ENCODE results near the gene KIF20B.
"Not testable (repeated sequence)": the region's sequence is repeated elsewhere in the genome, so short reads cannot be mapped to it uniquely, and the experiment has no call there.

The KIF20B gene

GRCh38 chr10:89782470-89782869 lies 81.1 kb downstream of the KIF20B start:
- DNase-seq = no peak

- DNase-seq = no peak
Measured at GRCh38 chr10:89783406-89783805, 82.0 kb downstream of the KIF20B start.

DNA sequence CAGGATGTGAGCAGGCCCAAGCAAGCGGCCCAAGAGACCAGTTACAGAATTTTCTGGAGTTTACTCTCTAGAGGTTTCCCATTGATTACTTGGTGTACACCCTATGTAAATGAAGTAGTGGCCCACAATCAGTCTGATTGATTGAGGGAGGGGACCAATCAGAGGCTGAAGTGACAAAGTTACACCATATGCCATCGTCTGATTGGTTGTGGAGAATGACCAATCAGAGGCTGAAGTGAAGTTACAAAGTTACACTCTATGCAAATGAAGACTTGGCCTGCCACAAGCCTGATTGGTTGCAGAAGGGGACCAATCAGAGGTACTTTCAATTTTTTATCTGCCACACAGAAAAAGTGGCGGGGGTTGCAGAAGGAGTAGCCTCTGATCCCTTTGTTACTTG lies 83.7 kb downstream of the KIF20B start:
- DNase-seq = no peak

DNA sequence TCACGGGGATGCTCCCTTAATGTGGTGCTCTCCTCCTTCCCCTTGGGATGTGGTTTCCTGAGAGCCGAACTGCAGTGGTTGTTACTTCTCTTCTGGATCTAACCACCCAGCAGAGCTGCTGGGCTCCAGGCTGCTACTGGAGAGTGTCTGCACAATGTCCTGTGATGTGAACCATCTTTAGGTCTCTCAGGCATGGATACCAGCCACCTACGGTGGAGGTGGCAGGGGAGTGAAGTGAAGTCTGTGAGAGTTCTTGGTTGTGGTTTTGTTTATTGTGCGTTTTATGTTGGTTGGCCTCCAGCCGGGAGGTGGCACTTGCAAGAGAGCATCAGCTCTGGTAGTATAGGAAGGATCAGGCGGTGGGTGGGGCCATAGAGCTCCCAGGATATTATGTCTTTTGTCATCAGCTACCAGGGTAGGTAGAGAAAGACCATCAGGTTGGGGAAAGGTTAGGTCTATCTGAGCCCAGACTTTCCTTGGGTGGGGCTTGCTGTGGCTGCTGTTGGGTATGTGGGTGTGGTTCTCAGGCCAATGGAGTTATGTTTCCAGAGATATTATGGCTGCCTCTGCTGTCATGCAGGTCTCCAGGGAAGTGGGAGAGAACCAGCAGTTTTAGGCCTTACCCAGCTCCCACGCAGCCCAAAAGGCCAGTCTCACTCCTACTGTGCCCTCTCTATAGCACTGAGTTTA lies 87.9 kb downstream of the KIF20B start:
- DNase-seq = no peak

GRCh38 chr10:89792187-89792586 lies 90.8 kb downstream of the KIF20B start:
- DNase-seq = no peak

- DNase-seq = peak; percentile 18
Measured at GRCh38 chr10:89793649-89794254, 92.4 kb downstream of the KIF20B start.

GRCh38 chr10:89795840-89796239 lies 94.5 kb downstream of the KIF20B start:
- no peak for DNase-seq

GRCh38 chr10:89798092-89798491 lies 96.7 kb downstream of the KIF20B start:
- DNase-seq = no peak

DNA sequence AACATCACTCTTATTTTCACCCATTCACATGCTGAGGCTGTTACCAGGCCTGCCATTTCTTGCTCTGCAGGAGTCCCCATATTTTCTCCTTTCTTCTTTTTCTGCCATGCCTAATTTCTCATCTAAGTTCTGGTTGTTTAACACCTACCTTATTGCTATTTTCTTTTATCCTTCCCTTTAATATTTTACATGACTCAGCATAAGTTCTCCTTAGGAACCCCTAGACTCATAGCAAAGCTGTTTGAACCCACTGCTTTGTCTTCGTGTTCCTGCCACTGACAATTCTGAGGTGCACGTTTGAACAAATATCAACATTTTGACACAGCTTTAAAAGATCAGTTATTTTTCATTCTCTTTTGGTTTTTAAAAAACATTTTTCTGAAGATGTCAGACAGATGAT lies 98.2 kb downstream of the KIF20B start:
- DNase-seq = no peak

GRCh38 chr10:89805599-89806013 lies 104.2 kb downstream of the KIF20B start:
- no peak for DNase-seq

DNA sequence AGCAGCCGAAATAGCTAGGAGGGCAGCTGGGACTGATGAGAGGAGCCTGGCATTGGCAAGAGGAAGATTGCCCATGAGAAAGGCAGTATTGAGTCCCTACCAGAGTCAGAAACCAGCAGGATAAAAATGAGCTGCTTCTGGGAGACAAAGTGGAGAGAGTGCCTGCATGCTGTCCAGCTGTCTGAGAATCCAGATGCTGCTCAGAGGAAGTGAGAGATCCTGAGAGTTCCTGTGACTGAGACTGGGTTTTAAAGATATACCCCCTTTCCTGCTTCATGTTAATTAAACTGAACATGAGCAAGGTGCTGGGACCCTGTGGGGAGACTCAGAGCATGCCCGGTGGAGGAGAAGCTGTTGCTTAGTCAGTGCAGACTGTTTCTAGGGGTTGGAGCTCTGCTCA lies 107.5 kb downstream of the KIF20B start:
- DNase-seq = no peak

- no peak for DNase-seq
Measured at GRCh38 chr10:89809766-89810165, 108.4 kb downstream of the KIF20B start.

DNA sequence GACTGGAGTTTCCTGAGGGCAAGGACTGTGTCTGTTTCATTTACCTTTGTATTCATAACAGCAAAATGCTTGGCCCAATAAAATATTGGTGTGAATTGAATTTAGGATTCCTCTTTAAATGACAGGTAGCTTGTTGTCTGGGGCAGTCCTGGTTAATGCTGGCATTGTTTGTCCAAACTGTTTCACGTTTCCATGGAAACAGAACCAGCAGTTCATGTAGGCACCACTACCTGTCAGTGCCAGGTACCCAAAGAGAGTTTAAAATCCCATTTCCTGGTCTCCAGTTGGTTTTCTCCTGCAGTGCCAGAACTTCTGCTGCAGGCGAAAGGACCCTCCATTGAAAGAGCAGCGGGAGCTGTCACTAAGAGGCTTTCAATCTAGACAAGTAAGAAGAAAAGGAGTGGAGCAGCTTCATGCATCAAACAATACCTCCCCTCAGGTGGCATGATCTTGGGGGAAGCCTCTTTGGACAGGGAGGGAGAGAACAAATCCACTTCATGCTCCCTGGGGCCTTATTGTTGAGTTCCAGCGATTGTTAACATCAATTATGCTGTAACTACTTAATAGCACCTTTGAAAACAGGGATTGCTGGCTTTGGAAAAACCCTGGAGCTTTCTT lies 109.6 kb downstream of the KIF20B start:
- no peak for DNase-seq

- no peak for DNase-seq
Measured at GRCh38 chr10:89813546-89813945, 112.2 kb downstream of the KIF20B start.

DNA sequence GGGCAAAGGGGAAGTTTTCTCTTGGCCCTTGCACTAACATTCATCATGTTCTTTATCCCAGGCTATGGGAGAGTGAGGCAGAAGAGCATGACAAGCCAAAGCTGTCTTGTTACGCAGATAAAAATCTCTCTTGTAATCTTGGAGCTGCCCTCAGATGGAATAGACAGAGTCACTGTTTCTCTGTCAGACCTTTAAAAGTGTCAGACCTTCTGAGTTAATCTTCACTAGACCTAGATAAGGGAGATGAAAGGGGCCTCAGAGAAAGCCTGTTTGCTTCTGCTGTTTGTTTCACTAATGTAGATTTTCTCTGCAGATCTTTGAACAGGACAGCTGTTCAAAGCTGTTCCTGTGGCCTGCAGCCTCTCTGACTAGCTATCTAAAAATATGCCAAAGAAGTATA lies 112.9 kb downstream of the KIF20B start:
- DNase-seq = no peak

GRCh38 chr10:89815049-89815853 lies 113.9 kb downstream of the KIF20B start:
- DNase-seq = no peak

DNA sequence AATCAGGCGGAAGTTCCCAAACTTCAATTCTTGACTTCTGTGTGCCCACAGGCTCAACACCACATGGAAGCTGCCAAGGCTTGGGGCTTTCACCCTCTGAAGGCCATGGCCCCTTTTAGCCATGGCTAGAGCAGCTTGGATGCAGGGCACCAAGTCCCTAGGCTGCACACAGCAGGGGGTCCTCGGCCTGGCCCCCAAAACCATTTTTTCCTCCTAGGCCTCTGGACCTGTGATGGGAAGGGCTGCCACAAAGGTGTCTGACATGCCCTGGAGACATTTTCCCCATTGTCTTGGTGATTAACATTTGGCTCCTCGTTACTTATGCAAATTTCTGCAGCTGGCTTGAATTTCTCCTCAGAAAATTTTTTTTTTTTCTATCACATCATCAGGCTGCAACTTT lies 117.6 kb downstream of the KIF20B start:
- DNase-seq = not testable (repeated sequence)

All from GF-D8 (cell line).